Osteocyte (in vitro differentiated cells): ENCODE data around the gene RASSF4. TPM values are rescaled to one million over a fixed set of nuclear protein-coding genes. Genes with fewer than 3 reads are reported as not detected.

Experiments
- DNase-seq: peaks from one replicate; pipeline ENCODE4 v3.0.0; 2021; ENCODE audit warnings: mixed read lengths; ENCODE audit not compliant: unreplicated experiment; ENCODE audit errors: extremely low spot score
- H3K27ac Mint-ChIP-seq: one replicate; pipeline ENCODE4 v1.8.0; 2021; ENCODE audit warnings: mild to moderate bottlenecking, mixed read lengths; ENCODE audit not compliant: unreplicated experiment
- H3K27me3 Mint-ChIP-seq: one replicate; pipeline ENCODE4 v1.8.0; 2021; ENCODE audit warnings: mixed read lengths; ENCODE audit not compliant: unreplicated experiment
- H3K36me3 Mint-ChIP-seq: one replicate; pipeline ENCODE4 v1.8.0; 2021; ENCODE audit warnings: mixed read lengths; ENCODE audit not compliant: unreplicated experiment
- H3K4me1 Mint-ChIP-seq: one replicate; pipeline ENCODE4 v1.8.0; 2021; ENCODE audit warnings: mixed read lengths; ENCODE audit not compliant: unreplicated experiment
- H3K4me3 Mint-ChIP-seq: one replicate; pipeline ENCODE4 v1.8.0; 2021; ENCODE audit warnings: mild to moderate bottlenecking, moderate library complexity, mixed read lengths; ENCODE audit not compliant: unreplicated experiment
- H3K9me3 Mint-ChIP-seq: one replicate; pipeline ENCODE4 v1.8.0; 2021; ENCODE audit warnings: mixed read lengths; ENCODE audit not compliant: unreplicated experiment
- CTCF ChIP-seq: fragments of 200-600 bp; sonication (generic); IDR thresholded peaks from 2 replicates; pipeline ENCODE4 v1.5.0; 2021; ENCODE audit warnings: antibody characterized with exemption, mild to moderate bottlenecking, moderate library complexity
- total RNA-seq: library from RNA; stranded (reverse); gene quantifications from 2 replicates; pipeline ENCODE4 v1.2.1, GENCODE V29; 2021

RASSF4 gene
- total RNA-seq, 1 donor from 2014 or later: 11.8 TPM

- no peak for DNase-seq
Measured at GRCh38 chr10:44978213-44978569, 18.6 kb downstream of the RASSF4 start.

GRCh38 chr10:44978570-44979280 is 19.1 kb downstream of the RASSF4 start, which contains the start of gene DEPP1:
Gene DEPP1, minus strand, starts transcription at chr10:44978809. Its CDS starts 779 bp downstream, at chr10:44978030.
- H3K9me3 Mint-ChIP-seq: no peaks in the 10 kb centered on the region
- H3K27ac Mint-ChIP-seq: peak within 1 kb of the TSS; percentile 88
- peak; percentile 91 for DNase-seq
- H3K27me3 Mint-ChIP-seq: no peaks in the 10 kb centered on the region
- no peak for TF ChIP-seq CTCF
- H3K4me1 Mint-ChIP-seq: peaks cover 77% of the 10 kb centered on the region
- peaks cover 3% of the 10 kb centered on the region for H3K36me3 Mint-ChIP-seq
- peak within 1 kb of the TSS; percentile 78 for H3K4me3 Mint-ChIP-seq

More at GRCh38 chr10:44978213-44978569, 18.6 kb downstream of the RASSF4 start:
- Mint-ChIP-seq H3K4me1 (peaks cover 82% of the 10 kb centered on the region), H3K27ac (peak overlapping the region; percentile 88), H3K36me3 (peaks cover 3% of the 10 kb centered on the region), H3K4me3 (peak overlapping the region; percentile 78), H3K9me3 (no peaks in the 10 kb centered on the region), H3K27me3 (no peaks in the 10 kb centered on the region)
- TF ChIP-seq CTCF: no peak

- H3K4me1 Mint-ChIP-seq: peaks cover 70% of the 10 kb centered on the region
Measured at GRCh38 chr10:44979281-44980191, 19.9 kb downstream of the RASSF4 start.

GRCh38 chr10:44980309-44981171 is 20.9 kb downstream of the RASSF4 start:
- TF ChIP-seq CTCF: no peak
- H3K27me3 Mint-ChIP-seq: no peaks in the 10 kb centered on the region
- H3K9me3 Mint-ChIP-seq: no peaks in the 10 kb centered on the region
- no peak for DNase-seq
- peak overlapping the region; percentile 97 for H3K27ac Mint-ChIP-seq
- peaks cover 73% of the 10 kb centered on the region for H3K4me1 Mint-ChIP-seq
- H3K4me3 Mint-ChIP-seq: no peak overlapping the region
- peaks cover 5% of the 10 kb centered on the region for H3K36me3 Mint-ChIP-seq

More at GRCh38 chr10:44979281-44980191, 19.9 kb downstream of the RASSF4 start:
- Mint-ChIP-seq H3K27ac (peak overlapping the region; percentile 97), H3K9me3 (no peaks in the 10 kb centered on the region), H3K4me3 (no peak overlapping the region), H3K36me3 (peaks cover 3% of the 10 kb centered on the region), H3K27me3 (no peaks in the 10 kb centered on the region)
- no peak for TF ChIP-seq CTCF
- DNase-seq: no peak
